ENCODE results near the gene AP3B1.

AP3B1 gene

DNA sequence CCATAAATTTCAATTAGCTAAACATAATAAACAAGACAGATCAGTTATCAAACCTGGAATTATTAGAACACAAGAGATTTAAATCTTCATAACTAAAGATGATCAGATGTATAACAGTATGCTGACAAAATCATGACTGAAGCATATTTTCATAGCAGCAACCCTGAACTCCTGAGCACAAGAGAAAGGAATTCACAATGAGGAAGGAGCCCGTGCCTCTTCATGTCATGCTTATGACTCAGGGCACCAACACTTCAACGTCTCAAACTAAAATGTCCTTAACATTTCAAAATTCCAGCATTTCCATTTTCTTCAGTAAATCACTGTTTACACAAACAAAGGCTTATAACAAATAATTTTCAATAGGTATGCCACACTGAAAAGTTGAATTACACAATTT is 6.7 kb downstream of the AP3B1 start:
- no peak for ATAC-seq

- no peak for ATAC-seq
Observed at GRCh38 chr5:78287169-78287568, 7.3 kb downstream of the AP3B1 start.

DNA sequence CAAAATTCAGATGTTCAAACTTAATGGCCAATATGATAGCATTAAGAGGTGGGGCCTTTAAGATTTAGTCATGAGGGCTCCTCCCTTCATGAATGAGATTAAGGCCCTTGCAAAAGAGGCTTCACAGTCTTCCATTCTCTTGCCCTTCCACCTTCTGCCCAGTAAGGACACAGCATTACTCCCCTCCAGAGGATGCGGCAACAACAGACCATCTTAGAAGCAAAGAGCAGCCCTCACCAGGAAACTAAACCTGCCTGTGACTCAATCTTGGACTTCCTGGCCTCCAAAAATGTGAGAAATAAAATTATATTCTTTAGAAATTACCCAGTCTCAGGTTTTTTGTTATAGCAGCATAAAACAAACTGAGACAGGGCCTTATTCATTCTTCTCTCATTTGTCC is 8.2 kb downstream of the AP3B1 start:
- ATAC-seq: no peak

DNA sequence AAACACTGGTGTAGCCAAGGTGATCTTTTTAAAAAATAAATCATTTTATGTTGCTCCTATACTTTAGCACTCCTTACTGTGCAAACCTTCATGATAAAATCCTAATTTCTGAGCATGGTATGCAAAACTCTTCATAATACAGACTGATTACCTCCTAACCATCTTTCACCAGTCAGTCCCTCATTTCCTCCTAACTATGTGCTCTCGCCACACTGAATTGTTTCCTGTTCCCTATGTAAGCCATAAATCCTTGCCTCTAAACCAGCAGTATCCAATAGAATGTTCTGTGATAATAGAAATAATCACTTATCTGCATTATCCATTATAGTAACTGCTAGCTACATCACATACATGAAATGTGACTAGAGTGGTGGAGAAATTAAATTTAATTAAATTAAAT is 10.7 kb downstream of the AP3B1 start:
- ATAC-seq: no peak

DNA sequence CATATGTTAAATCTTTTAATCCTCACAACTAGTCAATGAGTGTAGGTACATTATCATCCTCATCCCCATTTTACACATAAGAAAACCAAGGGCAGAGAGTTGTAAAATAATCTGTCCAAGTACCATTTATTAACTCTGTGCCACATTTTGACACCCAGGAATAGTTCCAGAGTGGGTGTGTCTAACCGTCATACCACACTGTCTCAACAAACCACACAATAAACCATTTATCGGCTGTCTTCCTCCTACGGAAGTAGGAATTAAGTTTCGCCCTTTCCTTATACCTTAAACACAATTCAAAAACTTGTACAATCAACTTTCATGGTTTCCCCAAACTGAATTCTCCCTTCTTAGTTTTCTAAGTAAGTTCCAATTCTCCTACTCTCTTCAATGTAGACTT is 11.4 kb downstream of the AP3B1 start:
- no peak for ATAC-seq

GRCh38 chr5:78280261-78280660 is 14.2 kb downstream of the AP3B1 start:
- no peak for ATAC-seq

DNA sequence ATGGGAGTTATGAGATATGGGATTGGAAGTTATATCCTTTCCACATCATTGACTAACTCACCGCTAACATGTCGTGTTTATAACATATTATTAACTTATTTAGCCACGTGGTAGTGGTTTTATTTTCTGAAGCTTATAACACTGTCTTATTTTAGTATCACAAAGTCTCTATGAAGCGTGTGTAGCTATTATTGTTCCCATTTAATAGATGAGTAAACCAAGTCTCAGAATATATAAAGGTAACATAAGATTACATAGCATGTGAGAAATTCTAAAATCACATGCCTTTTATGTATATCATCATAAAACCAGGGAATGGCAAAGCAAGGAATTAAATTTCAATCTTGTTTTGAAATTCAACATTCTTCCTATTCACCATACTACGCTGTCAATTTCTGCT is 15.3 kb downstream of the AP3B1 start:
- no peak for ATAC-seq

DNA sequence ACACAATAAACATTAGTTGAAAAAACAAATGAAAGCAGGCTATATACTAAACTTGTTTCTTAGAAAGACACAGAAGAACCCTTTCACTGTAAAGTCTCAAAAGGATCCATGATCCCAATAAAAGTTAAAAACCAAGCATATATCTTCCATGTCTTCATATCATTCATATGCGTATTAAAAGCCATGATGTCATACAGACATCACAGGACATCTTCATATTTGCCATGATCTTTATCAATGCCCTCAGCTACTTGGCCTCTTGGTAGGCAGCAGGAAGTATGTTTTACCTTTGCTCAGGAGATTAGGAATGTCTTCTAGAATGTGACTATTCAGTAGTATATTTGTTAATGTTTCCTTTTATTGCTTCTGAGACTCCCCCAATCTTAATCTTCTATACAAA is 16.8 kb downstream of the AP3B1 start:
- no peak for ATAC-seq

DNA sequence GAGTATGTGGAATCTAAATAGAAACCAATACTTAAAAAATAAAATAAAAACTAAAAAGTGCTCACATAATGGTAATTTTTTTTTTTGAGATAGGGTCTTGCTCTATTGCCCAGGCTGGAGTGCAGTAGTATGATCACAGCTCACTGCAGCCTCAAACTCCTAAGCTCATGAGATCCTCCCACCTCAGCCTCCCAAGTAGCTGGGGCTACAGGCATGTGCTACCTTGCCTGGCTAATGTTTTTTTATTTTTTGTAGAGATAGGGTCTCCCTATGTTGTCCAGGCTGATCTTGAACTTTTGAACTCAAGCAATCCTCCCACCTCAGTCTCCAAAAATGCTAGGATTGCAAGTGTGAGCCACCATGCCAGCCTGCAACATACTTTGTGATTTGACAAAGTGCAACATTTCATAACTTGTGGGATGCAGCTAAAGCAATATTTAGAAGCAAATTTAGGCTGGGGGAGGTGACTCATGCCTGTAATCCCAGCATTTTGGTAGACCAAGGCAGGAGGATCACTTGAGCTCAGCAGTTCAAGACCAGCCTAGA is 18.4 kb downstream of the AP3B1 start:
- ATAC-seq: no peak

DNA sequence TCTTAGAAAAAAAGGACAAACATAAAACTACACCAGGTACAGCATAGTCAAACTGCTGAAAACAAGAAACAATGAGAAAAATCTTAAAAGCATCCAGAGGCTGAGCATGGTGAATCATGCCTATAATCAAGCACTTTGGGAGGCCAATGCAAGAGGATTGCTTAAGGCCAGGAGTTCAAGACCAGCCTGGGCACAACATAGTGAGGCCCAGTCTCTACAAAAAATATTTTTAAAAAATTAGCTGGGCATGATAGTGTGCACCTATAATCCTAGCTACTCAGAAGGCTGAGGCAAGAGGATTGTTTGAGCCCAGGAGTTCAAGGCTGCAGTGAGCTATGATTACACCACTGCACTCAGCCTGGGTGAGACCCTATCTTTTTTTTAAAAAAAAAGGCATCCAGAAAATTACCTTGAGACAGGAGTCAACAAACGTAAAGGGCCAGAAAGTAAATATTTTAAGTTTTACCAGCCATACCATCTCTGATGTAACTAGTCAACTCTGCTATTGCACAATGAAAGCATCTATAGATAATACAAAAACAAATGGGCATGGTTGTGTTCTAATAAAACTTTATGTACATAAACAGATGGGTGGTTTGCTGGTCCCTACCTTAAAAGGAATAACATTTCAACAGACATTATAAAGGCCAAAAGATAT is 19.8 kb downstream of the AP3B1 start:
- no peak for ATAC-seq

GRCh38 chr5:78273436-78273835 is 21.1 kb downstream of the AP3B1 start:
- no peak for ATAC-seq

DNA sequence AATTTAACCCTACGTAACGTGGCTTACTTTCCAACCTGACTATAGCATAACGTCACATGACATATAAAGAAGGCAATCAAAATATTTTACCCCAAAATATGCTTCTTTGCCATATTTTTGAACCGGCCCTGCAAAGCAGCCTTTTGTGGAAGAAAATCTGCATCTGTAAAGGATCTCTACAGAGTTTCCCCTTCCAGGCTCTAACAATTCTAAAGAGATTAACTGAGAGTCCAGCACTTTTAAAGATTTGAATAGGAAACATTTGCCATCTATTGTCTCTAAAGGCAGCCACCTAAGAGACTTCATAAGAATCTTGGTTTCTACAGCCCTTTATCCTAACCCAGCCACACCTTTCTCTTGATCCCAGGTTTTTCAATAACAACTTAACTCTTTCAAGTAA is 22.7 kb downstream of the AP3B1 start:
- ATAC-seq: no peak

DNA sequence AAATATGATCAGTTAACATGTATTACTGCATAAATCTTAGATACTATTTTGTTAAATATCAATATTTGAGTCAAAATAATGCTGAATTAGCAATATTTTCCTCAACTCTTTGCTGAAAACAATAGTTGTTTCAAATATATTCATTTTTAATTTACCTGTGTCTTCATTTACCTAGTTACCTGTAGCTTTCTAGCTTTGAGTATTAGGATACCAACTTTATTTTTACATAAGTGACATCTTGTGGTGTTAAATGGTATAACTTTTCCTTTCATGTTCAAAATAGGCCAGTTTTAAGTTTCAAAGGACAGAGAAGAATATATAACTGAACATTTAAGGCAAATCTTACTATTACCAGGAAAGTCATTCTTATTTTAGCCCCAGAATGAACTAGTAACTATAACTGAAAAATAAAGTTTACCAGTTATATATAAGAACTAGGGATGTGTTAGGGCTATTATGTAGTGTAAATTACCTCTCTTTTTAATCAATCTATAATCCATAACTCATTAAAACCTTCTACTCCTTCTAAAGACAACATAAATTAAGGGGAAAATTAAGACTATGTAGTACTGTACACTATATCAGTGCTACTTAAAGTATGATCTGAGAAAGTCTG is 25.3 kb downstream of the AP3B1 start:
- ATAC-seq: peak in 1 of 2 donors; percentile 53

GRCh38 chr5:78268356-78268755 is 26.1 kb downstream of the AP3B1 start:
- ATAC-seq: no peak

- ATAC-seq: no peak
Observed at GRCh38 chr5:78265163-78265562, 29.3 kb downstream of the AP3B1 start.

DNA sequence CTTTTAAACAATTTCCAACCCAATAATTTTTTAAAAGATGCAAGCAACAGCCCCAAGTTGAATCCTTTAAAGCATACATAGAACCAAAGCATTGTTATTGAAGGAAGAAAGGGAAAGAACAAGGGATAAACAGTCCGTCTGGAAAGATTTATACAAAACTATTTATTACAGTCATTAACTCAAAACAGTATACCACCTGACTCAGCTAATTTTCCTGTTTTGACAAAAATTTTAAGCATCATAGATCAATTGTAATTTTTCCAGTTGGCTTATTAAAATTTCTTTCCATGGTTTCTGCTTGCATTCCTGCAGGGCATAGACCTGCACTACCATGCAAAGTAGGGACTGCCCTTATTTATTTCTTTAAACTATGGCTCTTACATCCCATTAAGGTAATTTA is 29.9 kb downstream of the AP3B1 start:
- no peak for ATAC-seq

DNA sequence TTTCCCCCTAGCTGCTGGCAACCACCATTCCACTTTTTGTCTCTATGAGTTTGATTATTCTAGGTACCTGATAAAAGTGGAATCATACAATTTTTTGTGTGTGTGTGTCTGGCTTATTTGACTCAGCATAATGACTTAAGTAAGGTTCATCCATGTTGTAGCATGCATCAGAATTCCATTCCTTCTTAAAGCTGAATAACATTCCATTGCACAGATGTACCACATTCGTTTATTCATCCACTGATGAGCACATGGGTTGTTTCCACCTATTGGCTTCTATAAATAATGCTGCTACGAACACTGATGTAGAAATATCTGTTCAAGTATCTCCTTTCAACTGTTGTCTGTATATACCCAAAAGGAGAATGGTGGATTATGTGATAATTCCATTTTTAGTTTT is 33.7 kb downstream of the AP3B1 start:
- no peak for ATAC-seq

GRCh38 chr5:78253201-78253600 is 41.3 kb downstream of the AP3B1 start:
- no peak for ATAC-seq

DNA sequence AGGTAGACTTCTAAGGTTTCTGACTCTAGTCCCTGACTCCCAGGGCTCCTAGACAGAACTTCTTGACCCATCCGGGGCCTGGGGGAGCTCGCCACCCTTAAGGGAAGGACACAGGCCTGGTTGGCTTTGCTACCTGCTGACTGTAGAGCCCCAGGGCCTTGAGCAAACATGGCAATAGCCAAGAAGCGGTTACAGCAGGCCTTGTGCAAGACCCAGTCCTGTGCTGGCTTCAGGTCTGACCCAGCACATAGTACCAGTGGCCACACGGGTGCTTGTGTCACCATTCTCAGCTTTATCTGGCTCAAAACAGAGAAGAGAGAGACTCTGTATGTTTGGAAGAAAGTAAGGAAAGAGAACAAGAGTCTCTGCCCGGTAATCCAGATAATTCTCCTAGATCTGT is 41.8 kb downstream of the AP3B1 start:
- no peak for ATAC-seq

DNA sequence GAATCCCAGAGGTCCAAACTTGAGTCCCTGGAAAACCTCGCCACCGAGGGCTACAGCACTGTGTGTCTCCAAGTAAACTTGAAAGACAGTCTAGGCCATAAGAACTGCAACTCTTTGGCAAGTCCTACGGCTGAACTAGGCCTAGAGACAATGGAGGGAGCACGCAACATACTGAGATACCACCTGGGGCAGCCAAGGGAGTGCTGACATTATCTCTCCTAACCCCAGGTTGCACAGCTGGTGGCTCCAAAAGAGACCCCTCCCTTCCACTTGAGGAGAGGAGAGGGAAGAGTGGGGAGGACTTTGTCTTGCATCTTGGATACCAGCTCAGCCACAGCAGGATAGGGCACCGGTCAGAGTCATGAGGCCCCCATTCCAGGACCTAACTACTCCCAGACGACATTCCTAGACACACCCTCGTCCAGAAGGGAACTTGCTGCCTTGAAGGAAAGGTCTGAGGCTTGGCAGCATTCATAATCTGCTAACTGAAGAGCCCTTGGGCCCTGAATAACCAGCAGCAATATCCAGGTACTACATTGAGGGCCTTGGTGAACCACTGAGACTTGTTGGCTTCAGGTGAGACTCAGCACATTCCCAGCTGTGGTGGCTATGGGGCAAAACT is 42.7 kb downstream of the AP3B1 start:
- no peak for ATAC-seq

DNA sequence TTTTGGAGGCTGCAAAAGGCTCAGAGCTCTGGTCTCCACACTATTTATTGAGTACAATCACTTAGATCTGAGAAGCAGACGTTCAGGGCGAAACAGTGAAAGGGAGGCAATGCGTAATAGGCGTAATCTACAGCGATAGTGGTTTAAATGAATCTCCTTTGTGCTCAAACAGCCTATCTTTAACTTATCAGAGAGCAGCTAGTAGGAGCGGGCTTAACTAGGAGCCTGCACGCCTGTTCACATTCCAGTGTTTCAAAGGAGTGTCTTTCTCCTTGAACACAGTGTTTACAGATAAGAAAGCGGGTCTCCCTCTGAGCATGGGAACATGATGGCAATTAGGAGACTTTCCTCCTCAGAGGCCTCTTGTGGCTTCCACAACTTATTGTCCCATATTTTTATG is 49.4 kb downstream of the AP3B1 start:
- no peak for ATAC-seq

DNA sequence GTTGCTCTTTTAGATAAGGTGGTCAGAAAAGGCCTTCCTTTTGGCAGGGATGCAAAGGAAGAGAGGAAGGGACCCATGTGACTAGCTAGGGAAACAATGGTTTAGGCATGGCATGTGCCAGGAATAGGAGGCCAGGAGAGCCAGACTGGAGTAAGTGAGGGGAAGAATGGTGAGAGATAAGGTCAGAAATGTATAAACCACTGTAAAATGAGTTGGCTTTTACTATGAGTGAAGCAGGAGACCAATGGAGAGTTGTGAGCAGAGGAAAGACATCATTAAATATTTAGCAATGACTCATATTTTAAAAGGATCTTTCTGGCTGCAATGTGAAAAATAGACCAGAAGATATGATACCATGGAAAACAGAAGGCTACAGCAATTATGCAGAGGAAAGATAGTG is 50.9 kb downstream of the AP3B1 start:
- no peak for ATAC-seq

GRCh38 chr5:78243091-78243490 is 51.4 kb downstream of the AP3B1 start:
- ATAC-seq: no peak

GRCh38 chr5:78242001-78242400 is 52.5 kb downstream of the AP3B1 start:
- no peak for ATAC-seq
